Stimulated activated CD8-positive, alpha-beta memory T cell treated with anti-CD3 and anti-CD28 coated beads, Interleukin-7, amount 100 ng/mL, for 4 hours (primary cell): ENCODE measurements around the gene RXFP2.
A peak's percentile ranks its signal among the peaks of the same experiment; 100 is the strongest.

Experiments used
- DNase-seq, 2 donors: peaks; one replicate each; pipeline ENCODE4 v3.0.0-alpha.2; 2020; ENCODE audit warnings: low read depth in 2 of 2

Gene RXFP2

DNA sequence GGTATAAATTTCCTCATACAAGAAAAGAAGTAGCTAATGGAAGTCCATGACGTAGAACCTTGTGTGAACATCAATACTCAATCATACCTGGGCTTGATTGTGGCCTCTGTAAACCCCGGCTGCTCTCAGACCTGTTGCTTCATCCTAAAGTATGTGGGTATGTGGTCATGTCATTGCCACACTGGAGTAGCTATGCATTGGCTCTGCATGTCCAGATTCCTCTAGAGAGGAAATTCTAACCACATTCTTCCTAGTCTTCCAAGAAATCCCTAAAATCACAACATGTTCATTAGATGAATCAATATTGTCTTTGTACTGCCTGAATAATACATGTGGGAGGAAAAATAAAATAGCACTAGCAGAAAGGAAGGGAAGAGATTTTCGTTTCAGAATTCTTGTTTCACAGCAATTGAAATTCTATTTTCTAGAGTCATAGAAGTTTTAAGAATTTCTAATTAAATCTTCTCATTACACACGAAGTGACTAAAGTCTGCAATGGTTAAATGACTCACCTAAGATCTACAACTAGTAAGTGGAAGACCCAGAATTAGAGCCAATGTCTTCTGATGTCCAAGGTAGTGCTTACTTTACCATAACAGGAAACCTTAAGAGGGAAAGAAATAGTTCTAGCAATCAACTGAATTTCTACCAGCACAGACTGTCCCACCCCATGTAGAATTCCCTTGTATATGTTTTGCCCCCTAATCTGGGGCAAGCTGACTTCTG lies 28.0 kb downstream of the RXFP2 start:
- no peak for DNase-seq

DNA sequence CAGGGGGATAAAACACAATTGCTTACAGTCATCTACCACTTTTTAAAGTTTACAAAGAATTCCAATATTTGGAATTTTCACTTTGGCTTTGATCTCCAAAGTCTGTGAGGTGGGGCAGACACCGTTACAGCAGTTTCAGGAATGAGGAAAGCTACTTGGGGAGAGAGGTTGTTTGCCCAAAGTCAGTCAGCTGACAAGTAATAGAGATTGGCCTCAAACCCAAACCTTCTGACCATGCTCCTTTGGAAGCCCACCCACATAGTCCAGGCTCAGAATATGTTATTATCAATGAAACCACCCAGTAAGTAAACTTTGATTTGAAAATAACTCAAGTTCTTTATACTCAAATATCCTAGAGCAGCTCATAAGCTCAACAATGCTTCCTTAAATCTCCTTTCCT lies 29.0 kb downstream of the RXFP2 start:
- no peak for DNase-seq

DNA sequence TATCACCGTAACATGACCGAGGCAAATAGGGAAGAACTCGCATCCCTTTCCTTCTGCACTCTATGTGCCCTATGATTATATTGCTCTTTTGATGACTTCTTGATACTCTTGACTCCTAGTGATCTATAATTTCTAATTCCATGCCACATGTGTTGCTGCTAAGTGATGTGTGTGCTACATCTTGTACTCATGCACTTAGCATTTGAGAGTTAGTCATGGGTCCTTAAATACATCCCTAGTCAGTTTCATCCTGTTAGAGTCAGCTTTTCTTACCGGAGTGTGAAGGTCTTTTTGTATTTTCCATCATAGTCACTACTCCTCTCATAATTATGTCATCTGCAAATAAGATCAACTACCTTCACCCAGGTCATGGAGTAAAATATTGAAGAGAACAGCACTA lies 30.2 kb downstream of the RXFP2 start:
- no peak for DNase-seq

DNA sequence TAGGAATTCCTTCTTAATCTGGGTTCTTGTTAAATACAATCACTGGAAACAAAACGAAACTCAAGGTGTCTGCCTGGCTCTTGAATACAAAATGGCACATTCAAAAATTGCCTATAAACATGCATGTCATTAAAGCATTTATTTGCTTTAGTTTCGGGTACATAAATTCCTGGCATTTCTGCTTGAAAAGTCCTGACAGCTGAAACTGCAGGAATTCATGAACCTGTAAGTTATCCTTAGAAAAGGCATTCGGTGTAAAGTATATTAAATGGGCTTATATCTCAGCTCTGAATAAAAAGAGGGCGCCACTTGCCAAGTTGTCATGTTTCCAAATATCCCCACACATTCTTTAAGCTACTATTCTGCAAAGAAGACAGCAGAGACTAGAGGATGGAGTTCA lies 32.9 kb downstream of the RXFP2 start:
- DNase-seq = no peak

DNA sequence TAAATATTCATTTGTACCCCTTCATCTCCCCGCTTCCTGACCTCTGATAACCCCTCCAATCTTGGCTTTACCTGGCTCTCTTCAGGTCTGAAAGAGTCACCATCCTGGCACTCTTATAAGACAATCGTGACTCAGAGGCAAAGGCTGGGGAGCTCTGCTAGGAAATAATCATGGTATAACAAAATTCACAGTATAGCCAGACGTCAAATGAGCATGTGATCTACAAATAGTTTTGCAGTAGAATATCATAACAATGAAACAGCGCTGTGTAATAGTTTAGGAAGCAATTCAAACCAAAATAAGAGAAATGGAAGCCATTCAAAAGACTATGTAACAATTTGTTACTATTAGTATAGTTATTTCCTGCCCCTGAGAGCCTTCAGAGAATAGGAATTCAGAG lies 34.2 kb downstream of the RXFP2 start:
- DNase-seq = no peak

DNA sequence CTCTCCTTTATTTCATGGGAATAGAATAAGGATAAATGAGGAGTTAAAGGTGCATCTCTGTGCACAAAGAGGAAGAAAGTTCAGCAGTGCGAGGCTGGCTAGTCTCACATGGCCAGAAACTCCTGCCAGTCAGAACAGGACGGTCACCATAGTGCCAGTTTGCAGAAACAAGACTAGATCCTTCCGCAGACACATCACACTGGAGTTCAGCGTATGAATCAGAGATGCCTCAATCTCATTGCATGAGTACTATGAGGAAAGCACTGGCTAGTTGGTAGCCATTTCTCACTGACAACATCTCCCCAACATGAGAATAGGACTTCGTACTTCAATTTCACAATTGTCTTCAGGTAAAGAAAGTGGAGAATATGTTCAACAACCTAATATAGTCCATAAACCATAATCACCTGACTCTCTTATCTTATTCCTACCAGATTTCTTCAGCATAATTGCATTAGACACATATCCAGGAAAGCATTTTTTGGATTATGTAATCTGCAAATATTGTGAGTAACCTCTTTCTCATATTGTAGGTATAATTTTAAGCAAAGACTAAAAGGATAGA lies 34.9 kb downstream of the RXFP2 start:
- DNase-seq = no peak

DNA sequence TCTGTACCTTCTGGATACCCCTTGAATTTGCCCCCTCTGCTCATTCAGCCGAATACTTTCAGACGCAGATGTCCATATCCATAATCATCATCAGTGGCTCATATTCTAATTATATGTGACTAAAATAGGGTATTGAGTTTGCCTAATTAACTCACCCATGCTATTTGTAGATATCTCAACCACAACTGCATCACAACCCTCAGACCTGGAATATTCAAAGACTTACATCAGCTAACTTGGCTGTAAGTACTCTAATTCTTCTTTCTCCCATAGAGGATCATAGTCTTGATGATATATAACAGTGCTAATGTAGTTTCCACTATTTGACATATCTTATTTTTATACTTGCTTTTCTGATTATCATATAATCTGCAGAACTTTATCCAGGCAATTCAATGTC lies 35.8 kb downstream of the RXFP2 start:
- DNase-seq = no peak

DNA sequence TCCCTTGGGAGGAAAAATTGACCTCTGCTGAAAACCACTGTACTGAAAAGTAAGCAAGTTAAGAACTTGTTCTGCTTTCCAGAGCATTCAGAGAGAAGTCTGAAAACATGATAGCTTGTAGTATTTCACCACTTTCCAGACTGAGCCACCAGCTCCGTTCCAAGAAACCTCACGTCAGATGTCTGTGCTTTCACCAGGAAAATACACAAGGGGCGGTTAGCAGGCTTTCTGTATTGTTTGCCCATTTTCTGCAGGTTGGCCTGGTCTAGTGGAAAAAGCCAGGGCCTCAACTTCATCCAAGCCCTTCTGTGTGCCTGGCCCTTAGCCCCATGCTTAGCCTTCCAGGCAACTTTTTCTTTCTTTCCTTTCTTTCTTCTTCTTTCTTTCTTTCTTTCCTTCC lies 36.4 kb downstream of the RXFP2 start:
- DNase-seq = no peak

DNA sequence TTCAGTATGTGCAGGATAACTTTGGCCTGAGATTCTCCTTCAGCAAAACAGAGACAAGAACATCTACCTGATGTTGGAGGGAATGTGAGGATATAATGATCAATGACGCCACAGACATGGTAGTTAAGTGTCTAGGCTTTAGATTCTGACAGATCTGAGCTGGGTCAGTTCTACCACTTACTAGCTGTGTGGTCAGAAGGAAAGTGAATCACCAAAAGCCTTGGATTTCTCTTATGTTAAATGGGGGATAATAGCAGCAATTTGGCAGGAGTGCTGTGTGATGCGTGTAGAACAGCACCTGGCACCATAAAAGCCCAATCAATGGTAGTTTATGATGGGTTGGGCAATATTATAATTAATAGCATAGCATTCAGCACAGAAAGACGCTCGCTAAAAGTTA lies 41.7 kb downstream of the RXFP2 start:
- DNase-seq = no peak

DNA sequence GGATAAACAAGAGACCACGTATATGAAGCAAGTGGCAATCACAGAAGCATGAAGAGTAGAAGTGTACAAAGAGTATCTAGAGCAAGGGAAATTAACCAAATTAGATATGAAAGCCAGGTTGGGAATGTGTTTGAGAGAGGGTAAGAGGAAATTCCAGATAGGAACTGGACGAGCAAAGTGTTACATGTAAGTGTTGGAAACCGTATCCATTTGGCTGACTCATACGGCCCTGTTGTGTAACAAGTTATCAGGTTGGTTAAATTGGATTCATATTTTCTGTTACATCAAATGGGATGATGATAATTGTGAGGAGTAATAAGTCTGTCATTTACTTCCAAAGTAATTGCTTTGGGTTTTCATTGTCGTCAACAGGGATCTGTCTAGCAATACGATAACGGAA lies 46.7 kb downstream of the RXFP2 start:
- DNase-seq = no peak

DNA sequence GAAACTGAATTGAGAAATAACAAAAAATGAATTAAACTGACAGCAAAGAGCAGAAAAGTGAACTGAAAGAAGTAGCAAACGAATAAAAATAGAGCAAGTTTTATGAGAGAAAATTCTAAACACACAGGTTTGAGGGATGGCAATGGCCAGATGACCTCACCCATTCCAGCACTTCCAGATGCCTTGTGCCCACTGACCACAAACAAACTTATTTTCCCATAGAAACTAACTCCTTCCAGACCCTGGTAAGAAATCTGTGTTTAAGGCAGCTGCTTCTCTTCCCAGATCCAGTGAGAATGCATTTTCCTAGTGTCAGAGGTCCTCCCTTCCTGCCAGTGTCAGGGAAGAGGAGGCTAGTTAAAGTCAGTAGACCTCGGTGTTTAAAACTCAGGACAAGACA lies 51.7 kb downstream of the RXFP2 start:
- DNase-seq = no peak

DNA sequence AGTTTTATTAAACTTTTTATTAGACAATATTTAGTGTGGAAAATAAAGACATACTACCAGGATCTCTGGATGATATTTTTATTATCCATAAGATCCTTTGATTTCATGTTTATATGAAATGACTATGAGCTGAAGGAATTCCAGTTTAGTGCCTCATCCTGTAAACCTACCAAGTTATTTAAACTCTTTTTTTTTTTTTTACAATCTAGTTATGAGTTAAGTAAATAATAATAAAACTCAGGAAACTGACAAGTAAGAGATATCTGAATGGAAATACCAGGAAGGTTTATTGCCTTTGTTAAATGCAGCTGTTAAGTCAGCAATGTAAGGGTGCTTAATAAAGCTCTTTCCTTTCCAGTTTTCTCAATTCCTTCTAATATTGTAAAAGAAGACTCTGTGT lies 53.9 kb downstream of the RXFP2 start:
- DNase-seq = no peak

DNA sequence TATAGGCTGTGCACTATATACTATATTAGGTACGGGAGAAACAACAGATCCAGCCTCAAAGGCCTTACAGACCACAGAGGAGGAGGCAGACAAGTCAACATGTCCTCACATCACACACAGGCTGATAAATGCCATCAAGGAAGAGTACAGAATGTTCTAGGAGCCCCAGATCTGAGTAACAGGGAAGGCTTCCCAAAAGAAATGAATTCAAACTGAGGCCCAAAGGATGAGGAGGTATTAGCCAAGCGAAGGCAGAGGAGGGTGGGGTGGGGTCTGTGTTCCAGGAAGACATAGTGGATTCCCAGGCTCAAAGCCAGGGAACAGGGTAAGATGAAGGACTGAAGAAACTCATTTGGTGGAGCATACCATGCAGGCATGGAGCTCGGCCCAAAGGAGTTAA lies 55.1 kb downstream of the RXFP2 start:
- DNase-seq = no peak

DNA sequence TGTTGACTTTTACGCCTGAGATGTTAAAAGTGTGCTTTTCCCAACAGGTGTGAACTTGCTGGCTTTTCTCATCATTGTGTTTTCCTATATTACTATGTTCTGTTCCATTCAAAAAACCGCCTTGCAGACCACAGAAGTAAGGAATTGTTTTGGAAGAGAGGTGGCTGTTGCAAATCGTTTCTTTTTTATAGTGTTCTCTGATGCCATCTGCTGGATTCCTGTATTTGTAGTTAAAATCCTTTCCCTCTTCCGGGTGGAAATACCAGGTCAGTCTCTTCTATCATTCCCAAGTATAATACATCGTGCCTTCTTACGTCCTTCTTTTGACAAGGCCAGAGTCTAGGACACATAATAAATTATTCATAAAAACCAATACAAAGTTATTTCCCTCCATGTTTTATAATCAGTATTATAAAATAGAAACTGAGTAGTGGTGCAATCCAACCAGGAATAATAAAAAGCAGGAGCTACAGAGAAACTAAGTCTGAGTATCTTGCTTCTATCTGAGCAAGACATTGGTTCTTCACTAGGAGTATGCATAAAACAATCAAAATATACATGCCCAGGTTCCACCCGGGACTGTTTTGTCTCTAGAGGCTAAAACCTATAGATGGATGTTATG lies 57.9 kb downstream of the RXFP2 start:
- no peak for DNase-seq

DNA sequence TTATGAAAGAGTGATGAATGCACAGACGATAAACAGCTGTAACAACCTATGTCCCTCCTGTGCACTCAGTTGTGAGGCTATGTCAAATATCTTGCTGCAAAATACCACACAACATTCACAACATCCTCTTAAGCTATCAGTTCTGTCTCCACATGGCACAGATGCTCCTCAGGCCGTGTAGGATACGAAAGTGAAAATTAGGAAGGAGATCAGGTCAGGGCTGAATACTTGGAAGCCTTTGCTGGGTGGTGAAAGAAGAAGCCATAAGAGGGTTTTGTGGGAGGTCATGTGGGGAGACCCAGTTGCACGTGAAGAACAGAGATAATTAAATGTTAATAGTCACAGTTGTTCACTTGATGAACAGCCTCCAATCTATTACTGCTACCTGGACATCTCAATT lies 58.9 kb downstream of the RXFP2 start:
- no peak for DNase-seq

DNA sequence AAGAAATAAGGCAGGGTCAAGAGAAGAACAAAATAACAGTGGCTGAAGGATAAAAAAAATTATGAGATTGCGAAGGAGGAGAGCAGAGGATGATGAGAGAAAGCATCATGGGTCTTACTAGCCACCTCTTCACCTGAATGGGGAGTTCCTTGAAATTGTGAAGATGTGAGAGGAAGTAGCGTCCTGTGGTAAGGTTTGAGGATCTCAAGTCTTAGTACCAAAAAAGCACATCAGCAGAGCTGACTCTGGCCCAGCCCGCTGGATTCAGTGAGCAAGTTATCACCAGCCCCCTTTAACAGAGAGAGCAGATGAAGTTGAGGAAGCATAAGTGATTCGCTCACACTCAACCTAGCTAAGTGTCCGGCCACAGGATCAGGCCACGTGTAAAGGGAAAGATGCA lies 61.8 kb downstream of the RXFP2 start:
- DNase-seq = no peak

DNA sequence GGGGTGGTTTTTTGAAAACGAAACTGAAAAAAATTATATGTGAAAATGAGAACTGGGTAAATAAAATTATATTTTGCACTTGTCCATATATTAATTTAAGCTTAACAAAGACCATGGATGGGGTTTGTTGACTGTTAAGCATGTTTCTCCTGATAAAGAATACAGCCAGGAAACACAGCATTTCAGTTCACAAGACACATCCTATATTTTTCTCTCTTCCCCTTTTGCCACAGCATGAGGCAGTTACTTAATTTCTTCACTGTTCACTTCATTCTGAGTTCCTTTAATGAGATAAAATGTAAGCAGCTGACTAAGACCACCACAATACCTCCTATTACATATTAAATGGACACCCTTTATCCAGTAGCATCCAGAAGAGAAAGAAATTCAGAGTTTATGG lies 64.0 kb downstream of the RXFP2 start:
- DNase-seq = no peak

DNA sequence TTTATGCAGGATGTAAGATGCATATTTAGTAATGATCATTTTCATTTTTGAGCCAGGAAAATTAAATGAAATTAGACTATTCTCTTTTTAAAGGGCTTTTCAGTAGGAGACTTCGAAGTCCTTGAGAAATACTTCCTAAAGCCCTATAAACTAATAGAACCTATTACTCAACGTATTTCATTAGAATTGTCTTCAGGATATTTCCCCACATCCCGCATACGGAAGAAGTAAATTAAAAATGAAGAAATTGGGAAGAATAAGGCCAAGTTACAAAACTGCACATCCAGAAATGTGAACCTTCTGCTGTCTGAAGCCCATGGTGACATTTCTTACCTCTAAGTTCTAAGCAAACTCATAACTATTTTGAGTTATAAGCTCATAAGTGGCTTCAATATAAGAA lies 66.5 kb downstream of the RXFP2 start:
- DNase-seq = no peak

DNA sequence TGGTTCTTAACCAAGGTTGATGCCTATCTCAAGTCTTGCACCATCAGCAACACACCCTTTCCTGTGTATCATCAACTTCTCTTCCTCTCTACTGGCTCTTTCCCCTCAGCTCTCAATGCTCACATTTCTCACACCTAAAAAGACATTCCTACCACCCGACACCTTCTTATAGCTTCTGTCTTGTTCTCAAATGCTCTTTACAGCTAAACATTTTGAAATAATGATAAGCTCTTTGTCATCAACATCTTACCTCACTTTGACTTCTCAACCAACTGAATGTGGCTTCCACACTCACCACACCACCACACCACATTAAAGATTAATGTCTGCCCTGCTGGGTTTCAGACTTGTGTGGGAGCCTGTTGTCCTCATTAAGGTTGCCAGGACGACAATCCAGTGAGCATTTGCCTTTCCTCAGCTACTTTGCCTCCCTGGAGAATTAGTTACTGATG lies 67.8 kb downstream of the RXFP2 start:
- DNase-seq = peak; percentile 3 to 12

DNA sequence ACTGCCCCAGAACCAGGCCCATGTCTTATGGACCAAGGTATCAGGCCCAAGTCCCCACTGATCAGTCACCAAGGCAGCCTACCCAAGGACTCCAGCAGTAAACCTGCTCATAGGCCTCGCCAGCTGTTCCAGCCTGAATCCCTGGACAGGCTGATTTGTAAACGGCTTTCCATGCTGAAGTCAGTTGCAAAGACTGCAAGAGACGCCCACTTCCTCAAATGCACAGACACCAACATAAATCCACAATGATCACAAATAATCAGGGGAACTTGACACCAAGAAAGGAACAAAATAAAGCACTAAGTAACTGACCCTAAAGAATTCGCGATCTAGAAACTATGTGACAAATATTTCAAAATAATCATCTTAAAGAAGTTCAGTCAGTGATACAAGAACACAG lies 75.2 kb downstream of the RXFP2 start:
- no peak for DNase-seq

DNA sequence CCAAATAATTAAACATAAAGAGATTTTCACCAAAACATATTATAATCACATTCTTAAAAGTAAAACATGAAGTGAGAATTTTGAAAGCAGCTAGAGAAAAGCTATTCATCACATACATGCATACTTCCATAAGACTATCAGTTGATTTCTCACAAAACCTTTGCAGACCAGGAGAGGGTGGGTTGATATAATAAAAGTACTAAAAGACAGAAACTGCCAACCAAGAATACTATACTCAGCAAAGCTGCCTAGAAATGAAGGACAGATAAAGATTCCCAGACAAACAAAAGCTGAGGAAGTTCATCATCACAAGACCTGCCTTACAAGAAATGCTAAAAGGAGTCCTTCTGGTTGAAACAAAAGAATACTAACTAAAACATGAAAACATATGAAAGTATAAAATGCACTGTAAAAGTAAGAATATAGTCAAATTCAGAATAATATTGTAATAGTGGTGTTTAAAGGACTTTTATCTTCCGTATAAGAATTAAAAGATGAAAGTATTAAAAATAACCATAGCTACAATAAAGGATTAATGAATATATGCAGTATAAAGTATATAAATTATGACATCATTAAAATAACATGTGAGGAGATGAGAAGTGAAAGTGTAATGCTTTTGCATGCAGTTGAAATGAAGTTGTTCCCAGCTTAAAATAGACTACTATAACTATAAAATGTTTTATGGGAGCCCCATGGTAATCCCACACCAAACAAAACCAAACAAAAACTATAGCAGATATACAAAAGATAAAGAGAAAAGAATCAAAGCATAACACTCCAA lies 76.2 kb downstream of the RXFP2 start:
- no peak for DNase-seq

DNA sequence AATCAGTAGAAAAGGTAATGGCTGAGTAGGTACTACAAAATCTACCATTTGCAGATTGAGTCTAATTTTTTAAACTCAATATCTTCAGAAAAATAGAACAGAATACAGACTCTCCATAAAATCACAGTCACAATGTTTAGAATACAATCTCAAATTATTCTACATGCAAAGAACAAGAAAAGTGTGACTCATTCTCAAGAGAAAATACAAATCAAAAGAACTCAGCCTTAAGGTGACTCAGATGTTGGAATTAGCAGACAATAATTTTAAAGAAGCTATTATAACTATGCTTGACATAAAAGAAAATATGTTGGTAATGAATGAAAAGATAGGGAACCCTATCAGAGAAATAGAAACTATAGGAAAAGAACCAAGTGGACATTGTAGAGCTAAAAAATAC lies 78.9 kb downstream of the RXFP2 start:
- DNase-seq = no peak
